Camera-type eye (tissue), 1 donor: Measurements from ENCODE around the gene DNAJC24. TPM values are rescaled to one million over a fixed set of nuclear protein-coding genes. Genes with fewer than 3 reads are reported as not detected.

ENCODE experiments used
- total RNA-seq: library from RNA; depleted of rRNA; stranded (reverse); fragments of >200 nt; gene quantifications from one replicate; pipeline ENCODE4 v1.2.3, GENCODE V29; 2014

Gene DNAJC24
- 51.0 TPM for total RNA-seq

GRCh38 chr11:31369348-31370329, at the start of gene DNAJC24, which contains the start of gene DCDC1:
Gene DNAJC24 (plus strand): TSS chr11:31369860. CDS start chr11:31370749, 889 bp downstream.
Gene DCDC1 (minus strand): TSS chr11:31369739. CDS start chr11:31328280, 41,459 bp downstream.

Other genes starting within 250 kb of the DNAJC24 start
- gene DCDC1, start 121 bp upstream of the DNAJC24 start, total RNA-seq, result 34.7 TPM
- gene IMMP1L, start 139.8 kb downstream of the DNAJC24 start, total RNA-seq, result 41.6 TPM
- gene ELP4, start 139.9 kb downstream of the DNAJC24 start, total RNA-seq, result 94.1 TPM